Thyroid gland (tissue), 4 donors: ENCODE results near the gene ARMCX2.

Experiments used
- POLR2A ChIP-seq, 2 donors: fragments of 450-650 bp; IDR thresholded peaks; one replicate each; pipeline ENCODE4 v1.6.1; 2017; ENCODE audit warnings: antibody characterized with exemption in 2 of 2, mild to moderate bottlenecking in 2 of 2, moderate library complexity in 1 of 2
- TF ChIP-seq, protein P1 (sequence below), 6 experiments: fragments of 200-600 bp in 3 of 6; fragments of 450-650 bp in 3 of 6; sonication (generic) in 3 of 6; IDR thresholded peaks; one replicate each; pipeline ENCODE4 v1.5.1; 2016 to 2019; ENCODE audit warnings: antibody characterized with exemption in 6 of 6, mild to moderate bottlenecking in 2 of 6, inconsistent platforms in 1 of 6, moderate library complexity in 1 of 6

DNA sequence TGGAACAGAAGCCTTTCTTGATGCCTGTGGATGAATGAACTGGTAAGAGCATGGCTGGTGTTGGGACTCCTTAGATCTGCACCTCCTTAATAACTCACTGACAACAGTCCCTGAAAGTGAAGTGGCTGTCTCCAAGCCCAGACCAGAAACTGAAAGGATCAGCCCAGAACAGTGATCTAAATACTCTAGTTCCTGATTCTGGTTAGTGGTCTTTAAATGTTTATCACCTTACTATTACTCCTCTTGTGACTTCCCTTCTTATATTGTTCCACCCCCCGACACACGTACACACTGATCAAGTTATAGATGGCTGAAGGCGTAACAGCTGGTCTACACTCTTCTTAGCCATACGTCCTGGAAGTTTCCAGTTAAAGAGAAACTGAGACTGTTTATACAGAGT lies 33.8 kb upstream of the ARMCX2 start:
- TF ChIP-seq, protein P1, sequence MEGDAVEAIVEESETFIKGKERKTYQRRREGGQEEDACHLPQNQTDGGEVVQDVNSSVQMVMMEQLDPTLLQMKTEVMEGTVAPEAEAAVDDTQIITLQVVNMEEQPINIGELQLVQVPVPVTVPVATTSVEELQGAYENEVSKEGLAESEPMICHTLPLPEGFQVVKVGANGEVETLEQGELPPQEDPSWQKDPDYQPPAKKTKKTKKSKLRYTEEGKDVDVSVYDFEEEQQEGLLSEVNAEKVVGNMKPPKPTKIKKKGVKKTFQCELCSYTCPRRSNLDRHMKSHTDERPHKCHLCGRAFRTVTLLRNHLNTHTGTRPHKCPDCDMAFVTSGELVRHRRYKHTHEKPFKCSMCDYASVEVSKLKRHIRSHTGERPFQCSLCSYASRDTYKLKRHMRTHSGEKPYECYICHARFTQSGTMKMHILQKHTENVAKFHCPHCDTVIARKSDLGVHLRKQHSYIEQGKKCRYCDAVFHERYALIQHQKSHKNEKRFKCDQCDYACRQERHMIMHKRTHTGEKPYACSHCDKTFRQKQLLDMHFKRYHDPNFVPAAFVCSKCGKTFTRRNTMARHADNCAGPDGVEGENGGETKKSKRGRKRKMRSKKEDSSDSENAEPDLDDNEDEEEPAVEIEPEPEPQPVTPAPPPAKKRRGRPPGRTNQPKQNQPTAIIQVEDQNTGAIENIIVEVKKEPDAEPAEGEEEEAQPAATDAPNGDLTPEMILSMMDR (IDR thresholded peaks at IDR 0.05) = no peak
- TF ChIP-seq POLR2A (IDR thresholded peaks at IDR 0.05) = no peak
